ENCODE measurements around the gene R3HDM1.
"Not testable (repeated sequence)": the region's sequence is repeated elsewhere in the genome, so short reads cannot be mapped to it uniquely, and the experiment has no call there.

Gene R3HDM1

DNA sequence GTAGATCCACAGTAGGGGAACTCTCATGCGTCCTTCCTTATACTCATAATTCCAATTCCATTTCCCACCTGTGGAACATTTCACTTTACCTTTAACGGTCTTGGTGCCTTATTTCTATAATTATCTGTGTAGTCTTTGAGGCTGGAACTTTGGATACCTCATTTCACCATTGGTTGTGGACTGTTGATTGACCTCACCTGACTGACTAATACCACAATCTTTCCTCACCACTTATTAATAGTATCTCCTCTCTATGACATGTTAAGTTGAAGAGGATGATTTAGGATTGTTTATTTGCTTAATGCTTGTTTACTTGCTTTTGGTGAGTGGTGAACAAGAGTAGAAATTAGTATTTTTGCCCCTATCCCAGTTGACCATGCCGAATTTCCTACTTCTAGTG, 50.0 kb downstream of the R3HDM1 start:
- no peak for DNase-seq

DNA sequence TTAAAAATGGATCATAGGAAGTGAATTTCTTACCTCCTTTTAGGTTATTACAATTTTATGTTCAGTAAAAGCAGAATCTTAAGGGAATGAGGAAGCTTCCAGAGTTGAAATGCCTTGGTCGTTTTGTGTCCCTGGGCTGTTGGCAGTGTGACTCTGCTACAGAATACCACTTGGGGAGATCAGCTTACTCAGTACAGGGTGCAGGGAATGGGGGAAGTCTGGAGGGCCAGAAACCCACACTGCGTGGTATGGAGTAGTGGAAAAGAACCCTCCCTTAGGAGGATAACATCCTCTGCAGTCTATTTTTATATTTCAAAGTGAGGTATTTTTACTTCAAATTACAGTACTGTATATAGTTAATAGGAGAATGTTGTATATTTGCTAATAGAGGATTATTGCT, 51.1 kb downstream of the R3HDM1 start:
- DNase-seq, result no peak

- peak; percentile 2 for DNase-seq
These were observed 54.3 kb downstream of the R3HDM1 start for GRCh38 chr2:135585586-135585985.

DNA sequence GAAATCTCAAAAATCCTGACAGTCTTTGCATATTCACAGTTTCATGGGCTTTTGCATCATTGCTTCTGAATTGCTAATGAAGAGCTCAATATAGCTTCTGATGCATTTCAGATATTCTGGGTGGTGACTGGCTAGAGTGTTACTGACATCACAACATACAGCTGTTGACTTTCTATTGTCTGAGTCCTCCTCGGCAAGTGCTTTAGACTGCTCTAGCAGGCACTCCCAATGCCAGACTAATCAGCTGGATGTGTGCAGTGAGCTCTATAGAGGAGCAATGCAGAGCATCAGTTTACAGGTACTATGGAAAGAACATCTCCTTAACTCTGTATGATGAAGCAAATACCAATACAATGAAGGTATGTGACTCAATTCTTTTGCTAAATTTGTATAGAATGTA, 54.9 kb downstream of the R3HDM1 start:
- DNase-seq, result no peak

DNA sequence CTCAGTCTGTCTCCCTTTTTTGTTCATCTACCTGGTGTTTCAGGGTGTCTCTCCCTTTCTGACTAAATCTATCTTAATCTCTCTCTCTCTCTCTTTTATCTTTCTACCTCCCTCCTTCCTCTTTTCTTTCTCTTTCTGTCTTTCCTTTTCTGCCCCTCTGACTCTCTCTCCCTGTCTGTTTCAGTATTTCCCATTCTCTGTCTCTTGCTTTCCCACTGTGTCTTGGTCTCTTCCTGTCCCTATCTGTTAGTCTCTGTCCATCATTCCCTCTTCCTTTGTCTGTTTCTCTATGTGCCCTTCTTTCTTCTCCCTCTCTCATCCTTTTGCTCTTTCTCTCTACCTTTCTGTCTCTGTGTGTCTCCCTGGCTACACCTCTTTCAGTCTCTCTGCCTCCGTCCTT, 56.7 kb downstream of the R3HDM1 start:
- no peak for DNase-seq

- no peak for DNase-seq
These were observed 59.5 kb downstream of the R3HDM1 start for GRCh38 chr2:135590619-135591260.

- DNase-seq, result no peak
These were observed 69.6 kb downstream of the R3HDM1 start for GRCh38 chr2:135600915-135601314.

- DNase-seq, result no peak
These were observed 72.3 kb downstream of the R3HDM1 start for GRCh38 chr2:135603543-135603942.

DNA sequence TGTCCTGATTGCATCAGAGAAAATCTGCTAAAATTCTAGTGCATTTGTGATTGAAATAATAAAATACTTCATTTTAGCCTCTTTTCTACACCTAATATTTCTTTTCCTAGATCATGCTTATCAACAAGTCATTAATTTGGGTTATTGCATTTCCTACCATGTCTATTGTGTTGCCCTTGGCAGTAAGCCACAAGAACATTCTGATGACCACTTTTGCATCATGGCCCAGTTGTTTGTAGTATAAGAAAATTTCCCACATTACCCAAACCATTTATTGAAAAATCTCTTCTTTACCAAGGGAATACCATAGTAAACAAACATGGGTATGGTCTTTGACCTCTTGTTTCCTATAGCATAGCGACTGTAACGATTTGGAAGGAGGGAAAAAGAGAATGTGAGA, 76.3 kb downstream of the R3HDM1 start:
- DNase-seq, result no peak

- no peak for DNase-seq
These were observed 81.0 kb downstream of the R3HDM1 start for GRCh38 chr2:135612319-135612718.

- no peak for DNase-seq
These were observed 84.1 kb downstream of the R3HDM1 start for GRCh38 chr2:135615404-135615803.

GRCh38 chr2:135617501-135618015, 86.3 kb downstream of the R3HDM1 start:
- DNase-seq, result no peak

GRCh38 chr2:135620198-135620597, 88.9 kb downstream of the R3HDM1 start:
- no peak for DNase-seq

- DNase-seq, result no peak
These were observed 98.2 kb downstream of the R3HDM1 start for GRCh38 chr2:135629520-135629919.

GRCh38 chr2:135630034-135630433, 98.8 kb downstream of the R3HDM1 start:
- DNase-seq, result not testable (repeated sequence)

GRCh38 chr2:135630488-135630887, 99.2 kb downstream of the R3HDM1 start:
- DNase-seq, result no peak

GRCh38 chr2:135633582-135633981, 102.3 kb downstream of the R3HDM1 start:
- DNase-seq, result no peak

- DNase-seq, result no peak
These were observed 104.0 kb downstream of the R3HDM1 start for GRCh38 chr2:135635212-135635835.

- no peak for DNase-seq
These were observed 105.7 kb downstream of the R3HDM1 start for GRCh38 chr2:135636982-135637381.

DNA sequence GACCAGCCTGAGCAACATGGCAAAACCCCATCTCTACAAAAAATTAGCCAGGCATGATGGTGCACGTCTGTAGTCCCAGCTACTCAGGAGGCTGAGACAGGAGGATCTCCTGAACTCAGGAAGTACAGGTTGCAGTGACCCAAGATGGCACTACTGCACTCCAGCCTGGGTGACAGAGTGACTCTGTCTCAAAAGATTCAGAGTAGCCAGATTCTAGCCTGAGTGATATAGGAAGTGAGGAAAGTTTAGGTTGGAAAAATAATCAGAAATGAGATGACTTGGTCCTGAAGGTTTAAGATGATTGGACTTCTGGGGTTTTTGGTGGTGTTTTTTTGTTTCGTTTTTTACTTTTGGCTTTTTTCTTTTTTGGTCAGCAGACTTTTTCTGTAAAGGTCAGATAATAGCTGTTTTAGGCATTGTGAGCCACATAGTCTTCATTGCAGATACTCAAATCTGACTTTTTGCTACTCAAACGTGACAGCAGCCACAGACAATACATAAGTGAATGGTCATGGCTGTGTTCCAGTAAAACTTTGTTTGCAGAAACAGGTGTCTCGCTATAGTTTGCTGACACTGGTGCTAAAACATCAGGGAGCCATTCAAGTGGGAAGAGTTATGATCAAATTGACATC, 106.3 kb downstream of the R3HDM1 start:
- no peak for DNase-seq

DNA sequence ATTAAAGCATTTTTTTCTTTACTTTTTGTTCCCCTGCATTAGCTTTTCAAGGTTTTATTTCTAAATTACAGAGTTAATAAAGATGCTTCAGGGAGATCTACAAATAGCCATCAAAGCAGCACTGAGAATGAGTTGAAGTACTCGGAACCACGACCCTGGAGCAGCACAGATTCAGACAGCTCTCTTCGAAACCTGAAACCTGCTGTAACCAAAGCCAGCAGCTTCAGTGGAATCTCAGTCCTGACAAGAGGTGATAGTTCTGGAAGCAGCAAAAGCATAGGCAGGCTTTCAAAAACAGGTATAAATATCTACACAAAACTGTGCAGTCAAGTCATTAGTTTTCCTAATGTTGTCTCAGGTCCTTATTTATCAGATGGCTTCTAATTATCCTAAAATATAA, 107.5 kb downstream of the R3HDM1 start:
- DNase-seq, result no peak

GRCh38 chr2:135641156-135642068, 110.1 kb downstream of the R3HDM1 start:
- DNase-seq, result no peak

Data from NCI-H1694 treated with DMSO at 0.1 percent for 48 hours (cell line).